Measurements from ENCODE around the gene GBGT1.

DNA sequence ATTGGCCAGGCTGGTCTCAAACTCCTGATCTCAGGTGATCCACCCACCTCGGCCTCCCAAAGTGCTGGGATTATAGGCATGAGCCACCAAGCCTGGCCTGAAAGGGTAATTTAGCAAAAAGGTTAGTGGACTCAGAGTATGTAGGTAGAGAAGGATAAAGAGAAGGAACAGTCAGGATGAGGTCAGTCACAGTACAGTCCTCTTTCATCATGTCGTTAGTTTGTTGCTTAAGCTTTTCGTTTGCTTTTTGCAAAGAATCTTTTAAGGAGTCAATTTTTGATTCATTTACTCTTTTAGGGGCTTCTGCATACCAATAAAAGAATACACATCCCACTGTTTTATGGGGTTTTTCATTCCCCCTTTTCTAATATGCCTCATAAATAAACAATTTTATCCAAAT is 17.8 kb upstream of the GBGT1 start:
- TF ChIP-seq TAF1 (IDR thresholded peaks at IDR 0.05; ENCODE audit: borderline replicate concordance, insufficient read depth, low read length) (no peak), POLR2AphosphoS5 (IDR thresholded peaks at IDR 0.05; ENCODE audit: low read depth, low read length) (no peak), SIN3A (IDR thresholded peaks at IDR 0.05; ENCODE audit: borderline replicate concordance, insufficient read depth, low read length) (no peak)
- TF ChIP-seq, protein P1, sequence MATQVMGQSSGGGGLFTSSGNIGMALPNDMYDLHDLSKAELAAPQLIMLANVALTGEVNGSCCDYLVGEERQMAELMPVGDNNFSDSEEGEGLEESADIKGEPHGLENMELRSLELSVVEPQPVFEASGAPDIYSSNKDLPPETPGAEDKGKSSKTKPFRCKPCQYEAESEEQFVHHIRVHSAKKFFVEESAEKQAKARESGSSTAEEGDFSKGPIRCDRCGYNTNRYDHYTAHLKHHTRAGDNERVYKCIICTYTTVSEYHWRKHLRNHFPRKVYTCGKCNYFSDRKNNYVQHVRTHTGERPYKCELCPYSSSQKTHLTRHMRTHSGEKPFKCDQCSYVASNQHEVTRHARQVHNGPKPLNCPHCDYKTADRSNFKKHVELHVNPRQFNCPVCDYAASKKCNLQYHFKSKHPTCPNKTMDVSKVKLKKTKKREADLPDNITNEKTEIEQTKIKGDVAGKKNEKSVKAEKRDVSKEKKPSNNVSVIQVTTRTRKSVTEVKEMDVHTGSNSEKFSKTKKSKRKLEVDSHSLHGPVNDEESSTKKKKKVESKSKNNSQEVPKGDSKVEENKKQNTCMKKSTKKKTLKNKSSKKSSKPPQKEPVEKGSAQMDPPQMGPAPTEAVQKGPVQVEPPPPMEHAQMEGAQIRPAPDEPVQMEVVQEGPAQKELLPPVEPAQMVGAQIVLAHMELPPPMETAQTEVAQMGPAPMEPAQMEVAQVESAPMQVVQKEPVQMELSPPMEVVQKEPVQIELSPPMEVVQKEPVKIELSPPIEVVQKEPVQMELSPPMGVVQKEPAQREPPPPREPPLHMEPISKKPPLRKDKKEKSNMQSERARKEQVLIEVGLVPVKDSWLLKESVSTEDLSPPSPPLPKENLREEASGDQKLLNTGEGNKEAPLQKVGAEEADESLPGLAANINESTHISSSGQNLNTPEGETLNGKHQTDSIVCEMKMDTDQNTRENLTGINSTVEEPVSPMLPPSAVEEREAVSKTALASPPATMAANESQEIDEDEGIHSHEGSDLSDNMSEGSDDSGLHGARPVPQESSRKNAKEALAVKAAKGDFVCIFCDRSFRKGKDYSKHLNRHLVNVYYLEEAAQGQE (IDR thresholded peaks at IDR 0.05; ENCODE audit: insufficient read depth in 1 of 2, low read depth in 2 of 2, low read length in 2 of 2) = no peak
